Activated naive CD8-positive, alpha-beta T cell treated with anti-CD3 and anti-CD28 coated beads for 36 hours (primary cell): ENCODE data around the gene IMMP2L. TPM values are rescaled to one million over a fixed set of nuclear protein-coding genes. Genes with fewer than 3 reads are reported as not detected.

Experiments
- DNase-seq: peaks from one replicate; pipeline ENCODE4 v3.0.0; 2021
- H3K27ac Mint-ChIP-seq: one replicate; pipeline ENCODE4 v1.8.0; 2022; ENCODE audit warnings: mild to moderate bottlenecking, moderate library complexity, mixed read lengths
- H3K27me3 Mint-ChIP-seq: one replicate; pipeline ENCODE4 v1.8.0; 2022; ENCODE audit warnings: mild to moderate bottlenecking, mixed read lengths
- H3K36me3 Mint-ChIP-seq: one replicate; pipeline ENCODE4 v1.8.0; 2021; ENCODE audit warnings: mild to moderate bottlenecking, mixed read lengths
- H3K4me1 Mint-ChIP-seq: one replicate; pipeline ENCODE4 v1.8.0; 2021; ENCODE audit warnings: mixed read lengths
- H3K4me3 Mint-ChIP-seq: one replicate; pipeline ENCODE4 v1.8.0; 2022; ENCODE audit warnings: mild to moderate bottlenecking, moderate library complexity, mixed read lengths
- H3K9me3 Mint-ChIP-seq: one replicate; pipeline ENCODE4 v1.8.0; 2022; ENCODE audit warnings: mixed read lengths
- total RNA-seq, 2 experiments: library from RNA; stranded (reverse); gene quantifications; one replicate each; pipeline ENCODE4 v1.2.3, GENCODE V29; 2021

The IMMP2L gene
- total RNA-seq, 2 experiments from 2014 or later = 18.5 to 20.9 TPM

DNA sequence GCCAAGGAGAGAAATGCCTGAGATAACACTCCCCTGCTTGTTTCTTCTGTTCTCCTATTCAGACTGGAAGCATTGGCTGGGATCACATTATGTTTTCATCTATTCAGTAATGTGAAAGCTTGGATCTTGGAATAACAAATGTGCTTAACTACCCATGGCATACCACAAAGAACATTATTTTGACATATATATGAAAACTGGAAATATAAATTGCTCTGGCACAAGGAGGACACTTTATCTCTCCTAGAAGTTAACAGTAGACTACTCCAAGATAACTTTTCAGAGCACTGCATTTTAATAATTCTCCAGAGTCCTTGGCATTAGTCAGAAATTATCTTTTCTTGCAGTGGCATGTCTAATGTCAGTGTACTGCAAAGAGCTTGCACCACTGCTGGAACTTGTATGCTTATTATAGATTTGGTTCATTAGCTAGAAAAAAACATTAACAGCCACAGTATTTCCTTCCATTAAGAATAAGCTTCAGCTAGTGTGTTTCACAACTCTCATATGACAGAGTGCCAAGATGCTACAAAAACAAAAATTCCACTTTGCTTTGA is 640.6 kb downstream of the IMMP2L start:
- no peaks in the 10 kb centered on the region for H3K9me3 Mint-ChIP-seq
- no peak overlapping the region for H3K4me3 Mint-ChIP-seq
- no peak overlapping the region for H3K27ac Mint-ChIP-seq
- H3K36me3 Mint-ChIP-seq = peaks cover 2% of the 10 kb centered on the region
- DNase-seq = no peak
- no peaks in the 10 kb centered on the region for H3K27me3 Mint-ChIP-seq
- H3K4me1 Mint-ChIP-seq = peaks cover 24% of the 10 kb centered on the region

DNA sequence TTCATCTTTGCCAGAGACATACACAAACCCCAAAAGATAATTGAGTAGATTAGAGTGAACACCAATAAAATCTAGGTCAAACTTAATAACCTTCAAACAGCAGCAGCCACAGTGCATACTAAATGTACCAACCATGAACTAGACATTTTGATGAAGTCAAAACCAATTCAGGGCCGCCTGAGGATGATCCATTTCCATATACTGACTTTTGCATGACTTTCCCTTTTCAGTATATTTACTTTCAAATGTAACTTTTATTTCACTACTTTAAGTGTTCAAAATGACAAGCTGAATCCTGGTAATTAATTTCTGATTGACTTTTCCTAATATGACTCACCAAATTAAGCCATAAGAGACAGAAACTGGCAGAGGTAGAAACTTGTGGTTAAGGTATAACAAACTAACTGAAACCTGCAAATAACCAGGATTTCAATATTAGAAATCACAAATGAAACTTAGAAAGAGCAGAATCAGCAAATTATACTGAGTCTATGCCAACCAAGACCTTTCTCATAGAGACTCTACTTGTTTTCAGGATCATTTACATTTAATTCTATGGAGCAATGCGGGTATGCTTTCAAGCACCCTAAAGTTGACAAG is 643.2 kb downstream of the IMMP2L start:
- H3K27me3 Mint-ChIP-seq = no peaks in the 10 kb centered on the region
- no peak overlapping the region for H3K4me3 Mint-ChIP-seq
- peaks cover 9% of the 10 kb centered on the region for H3K36me3 Mint-ChIP-seq
- peaks cover 25% of the 10 kb centered on the region for H3K4me1 Mint-ChIP-seq
- H3K27ac Mint-ChIP-seq = no peak overlapping the region
- DNase-seq = no peak
- peaks cover 7% of the 10 kb centered on the region for H3K9me3 Mint-ChIP-seq

DNA sequence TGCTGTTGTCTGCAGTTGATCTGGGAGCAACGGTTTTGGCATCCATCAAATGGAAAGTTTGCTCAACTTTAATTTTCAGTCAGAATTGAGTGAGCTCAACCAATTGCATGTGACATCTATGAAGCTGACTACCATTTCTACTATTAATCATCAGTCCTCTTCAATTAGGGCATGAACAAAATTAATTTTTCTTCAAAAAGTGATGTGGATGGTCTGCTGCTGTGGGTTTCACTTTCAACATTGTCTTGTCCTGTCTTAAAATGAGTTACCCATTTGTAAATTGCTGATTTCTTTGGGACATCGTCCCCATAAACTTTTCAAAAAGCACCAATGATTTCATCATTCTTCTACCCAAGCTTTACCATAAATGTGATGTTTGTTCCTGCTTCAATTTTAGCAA is 648.0 kb downstream of the IMMP2L start:
- H3K4me3 Mint-ChIP-seq = no peak overlapping the region
- peaks cover 8% of the 10 kb centered on the region for H3K36me3 Mint-ChIP-seq
- H3K27me3 Mint-ChIP-seq = no peaks in the 10 kb centered on the region
- peaks cover 9% of the 10 kb centered on the region for H3K9me3 Mint-ChIP-seq
- no peak overlapping the region for H3K27ac Mint-ChIP-seq
- DNase-seq = no peak
- peaks cover 13% of the 10 kb centered on the region for H3K4me1 Mint-ChIP-seq

DNA sequence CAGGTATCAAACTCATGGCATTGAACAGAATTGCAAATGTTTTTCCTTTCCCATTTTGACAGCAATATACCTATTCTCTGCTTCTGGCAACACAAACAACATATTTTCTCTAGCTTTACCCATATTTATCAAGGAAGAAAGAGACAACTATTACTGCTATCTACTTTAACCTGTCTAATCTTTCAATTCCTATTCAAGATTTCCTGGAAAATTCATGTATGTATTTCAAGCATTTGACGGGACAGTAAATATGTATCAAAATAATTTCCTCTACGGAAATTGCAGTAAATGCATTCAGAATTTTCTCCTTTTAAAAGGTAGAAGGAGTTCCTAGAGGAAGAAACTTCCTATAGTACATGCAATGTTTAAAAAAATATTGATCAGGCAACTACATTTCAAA is 650.7 kb downstream of the IMMP2L start:
- Mint-ChIP-seq H3K27ac (no peak overlapping the region), H3K4me3 (no peak overlapping the region)

DNA sequence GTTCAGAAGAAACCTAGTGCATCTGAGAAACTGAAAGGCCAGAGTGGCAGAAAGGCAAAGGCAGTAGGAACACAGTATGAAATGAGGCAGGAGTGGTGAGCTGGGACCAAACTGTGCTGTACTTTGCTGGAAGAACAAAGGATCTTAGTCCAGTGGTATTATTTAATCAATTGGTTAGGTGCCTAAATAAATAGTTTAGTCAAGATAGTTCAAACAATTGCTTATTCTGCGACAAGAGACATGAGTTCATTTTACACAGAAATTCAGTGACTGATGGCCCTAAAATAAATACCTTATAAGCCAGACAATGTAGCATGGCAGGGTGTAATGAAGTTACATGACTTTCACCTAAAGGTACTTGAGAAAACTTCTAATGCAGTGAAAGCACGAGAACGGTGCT is 653.2 kb downstream of the IMMP2L start:
- Mint-ChIP-seq H3K9me3 (peaks cover 7% of the 10 kb centered on the region), H3K27me3 (no peaks in the 10 kb centered on the region), H3K4me3 (no peak overlapping the region), H3K27ac (no peak overlapping the region), H3K4me1 (peaks cover 23% of the 10 kb centered on the region), H3K36me3 (peaks cover 9% of the 10 kb centered on the region)
- no peak for DNase-seq

More for the DNA sequence above, 650.7 kb downstream of the IMMP2L start:
- H3K36me3 Mint-ChIP-seq = peaks cover 12% of the 10 kb centered on the region
- peaks cover 12% of the 10 kb centered on the region for H3K9me3 Mint-ChIP-seq
- H3K4me1 Mint-ChIP-seq = peaks cover 9% of the 10 kb centered on the region
- no peak for DNase-seq
- H3K27me3 Mint-ChIP-seq = no peaks in the 10 kb centered on the region

DNA sequence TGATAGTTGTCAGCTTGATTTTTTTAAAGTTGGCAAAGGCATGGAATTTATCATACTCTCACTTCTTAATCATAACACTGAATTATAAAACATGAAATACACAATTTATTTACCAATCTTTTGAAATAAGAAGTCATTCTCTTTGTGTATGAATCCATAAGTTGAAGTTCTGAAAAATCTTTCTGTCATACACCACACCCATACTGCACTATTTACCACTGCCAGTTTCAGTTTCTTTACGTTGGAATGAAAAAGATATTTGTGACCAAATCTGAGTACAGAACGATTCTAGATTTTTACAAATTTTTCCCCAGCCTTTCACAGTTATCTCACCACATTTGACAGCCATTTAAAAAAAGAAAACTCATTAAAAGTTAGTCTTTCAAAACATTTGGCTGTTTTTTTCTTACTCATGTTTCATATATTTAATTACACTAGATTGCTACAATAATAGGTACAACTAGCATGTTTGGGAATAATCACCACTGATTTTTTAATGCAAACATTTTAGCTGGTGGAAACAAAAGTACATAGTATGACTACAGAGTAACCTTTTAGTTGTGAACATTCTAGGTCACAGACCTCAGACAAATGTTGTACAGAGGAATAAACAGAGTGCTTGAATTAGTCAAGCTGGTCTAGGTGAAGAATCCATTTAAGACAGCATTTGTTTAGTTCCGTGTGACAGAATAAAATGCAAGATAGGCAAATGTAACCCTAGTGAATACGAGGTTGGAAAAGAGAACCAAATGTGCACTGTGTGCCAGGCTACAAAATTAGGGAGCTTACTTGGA is 656.3 kb downstream of the IMMP2L start:
- Mint-ChIP-seq H3K4me3 (no peak overlapping the region), H3K27ac (no peak overlapping the region), H3K4me1 (peaks cover 34% of the 10 kb centered on the region), H3K9me3 (peaks cover 9% of the 10 kb centered on the region), H3K36me3 (peaks cover 11% of the 10 kb centered on the region), H3K27me3 (no peaks in the 10 kb centered on the region)
- no peak for DNase-seq

DNA sequence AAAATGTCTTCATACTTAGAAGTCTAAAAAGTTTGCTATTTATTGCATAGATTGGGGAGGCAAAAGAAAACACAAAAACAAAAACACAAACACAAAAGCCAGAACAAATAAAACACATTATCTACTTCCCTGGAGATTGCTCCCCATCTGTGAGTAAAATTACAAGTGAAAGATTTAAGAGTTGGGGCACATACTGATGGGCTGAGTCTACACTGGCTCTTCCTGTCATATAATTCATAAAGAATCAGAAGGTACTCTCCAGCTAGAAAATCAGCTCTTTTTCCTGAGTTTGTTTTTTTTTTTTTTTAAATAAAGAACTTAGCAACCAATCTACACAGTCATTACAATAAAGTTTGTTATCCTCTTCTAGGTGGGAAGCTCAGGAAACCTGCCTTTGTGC is 663.8 kb downstream of the IMMP2L start:
- Mint-ChIP-seq H3K9me3 (peaks cover 16% of the 10 kb centered on the region), H3K4me1 (peaks cover 12% of the 10 kb centered on the region), H3K27me3 (no peaks in the 10 kb centered on the region), H3K36me3 (peaks cover 15% of the 10 kb centered on the region), H3K4me3 (no peak overlapping the region), H3K27ac (no peak overlapping the region)
- DNase-seq = no peak

GRCh38 chr7:110897538-110897937 is 664.8 kb downstream of the IMMP2L start:
- no peak overlapping the region for H3K4me3 Mint-ChIP-seq
- no peak for DNase-seq

DNA sequence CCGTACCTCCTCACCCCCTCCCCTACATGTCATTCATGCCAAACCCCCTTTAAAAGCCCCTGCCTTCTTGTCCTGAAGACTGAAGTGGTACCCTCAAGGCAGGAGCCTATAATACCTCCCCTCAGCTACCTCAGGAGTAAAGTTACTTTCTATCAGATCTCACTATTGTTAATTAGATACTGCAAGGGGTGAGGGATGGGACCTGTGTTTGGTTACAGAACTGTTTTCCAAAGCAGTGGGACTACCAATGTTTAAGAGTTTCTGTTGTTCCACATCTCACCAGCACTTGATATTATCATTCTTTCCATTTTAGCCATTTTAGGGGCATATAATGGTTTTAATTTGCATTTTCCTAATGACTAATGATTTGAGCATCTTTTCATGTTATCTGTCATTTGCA is 668.2 kb downstream of the IMMP2L start:
- Mint-ChIP-seq H3K36me3 (peaks cover 15% of the 10 kb centered on the region), H3K4me3 (no peak overlapping the region), H3K9me3 (peaks cover 17% of the 10 kb centered on the region), H3K27ac (peak overlapping the region; percentile 56), H3K27me3 (no peaks in the 10 kb centered on the region), H3K4me1 (peaks cover 17% of the 10 kb centered on the region)
- no peak for DNase-seq

More at GRCh38 chr7:110897538-110897937, 664.8 kb downstream of the IMMP2L start:
- H3K4me1 Mint-ChIP-seq = peaks cover 7% of the 10 kb centered on the region
- H3K27me3 Mint-ChIP-seq = no peaks in the 10 kb centered on the region
- no peak overlapping the region for H3K27ac Mint-ChIP-seq
- peaks cover 16% of the 10 kb centered on the region for H3K9me3 Mint-ChIP-seq
- H3K36me3 Mint-ChIP-seq = peaks cover 15% of the 10 kb centered on the region

DNA sequence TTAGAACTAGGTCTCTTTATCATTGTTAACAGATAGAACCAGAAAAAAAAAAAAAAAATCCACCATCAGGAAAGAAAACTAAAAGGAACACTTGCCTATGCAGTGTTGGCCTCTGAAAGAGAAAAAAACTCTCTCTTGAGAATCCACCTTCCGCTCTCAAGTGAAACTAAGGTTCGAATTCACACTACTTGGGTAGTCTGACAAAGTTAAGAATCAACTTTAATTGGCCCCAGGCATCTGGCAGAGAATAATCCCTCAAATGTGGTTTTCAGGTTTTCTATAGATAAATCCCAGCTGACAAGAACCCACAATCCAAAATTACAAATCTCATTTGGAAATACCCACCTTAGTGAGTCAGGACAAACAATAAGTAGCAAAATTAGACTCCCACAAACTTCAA is 671.1 kb downstream of the IMMP2L start:
- H3K27me3 Mint-ChIP-seq = no peaks in the 10 kb centered on the region
- H3K4me3 Mint-ChIP-seq = peak overlapping the region; percentile 10
- peaks cover 12% of the 10 kb centered on the region for H3K36me3 Mint-ChIP-seq
- H3K27ac Mint-ChIP-seq = peak overlapping the region; percentile 51
- DNase-seq = no peak
- peaks cover 19% of the 10 kb centered on the region for H3K4me1 Mint-ChIP-seq
- H3K9me3 Mint-ChIP-seq = peaks cover 11% of the 10 kb centered on the region

DNA sequence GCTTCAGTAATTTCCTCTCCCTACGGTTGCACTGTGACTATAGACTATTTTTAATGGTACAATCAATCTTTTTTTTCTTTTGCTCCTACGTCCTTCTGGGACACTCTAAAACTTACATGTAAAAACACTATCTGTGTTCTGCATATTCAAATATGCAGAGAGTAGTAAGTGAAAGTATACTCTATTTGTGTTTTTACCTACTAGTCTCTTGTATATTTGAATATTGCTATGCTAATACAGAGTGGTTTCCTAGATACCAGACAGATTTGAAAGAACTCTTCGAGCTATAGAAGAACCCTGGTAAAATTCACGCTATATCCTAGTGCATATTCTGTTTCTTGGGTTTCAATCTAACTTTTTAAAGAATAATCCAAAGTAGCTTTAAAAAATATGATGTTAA is 672.2 kb downstream of the IMMP2L start:
- Mint-ChIP-seq H3K9me3 (peaks cover 11% of the 10 kb centered on the region), H3K4me1 (peaks cover 19% of the 10 kb centered on the region), H3K27me3 (no peaks in the 10 kb centered on the region), H3K36me3 (peaks cover 12% of the 10 kb centered on the region), H3K4me3 (no peak overlapping the region), H3K27ac (no peak overlapping the region)
- DNase-seq = no peak

GRCh38 chr7:110889335-110889734 is 673.0 kb downstream of the IMMP2L start:
- peaks cover 7% of the 10 kb centered on the region for H3K36me3 Mint-ChIP-seq
- no peak for DNase-seq
- H3K4me1 Mint-ChIP-seq = peaks cover 19% of the 10 kb centered on the region
- no peak overlapping the region for H3K4me3 Mint-ChIP-seq
- H3K27me3 Mint-ChIP-seq = no peaks in the 10 kb centered on the region
- H3K27ac Mint-ChIP-seq = no peak overlapping the region
- H3K9me3 Mint-ChIP-seq = peaks cover 8% of the 10 kb centered on the region

GRCh38 chr7:110888641-110889040 is 673.7 kb downstream of the IMMP2L start:
- H3K4me1 Mint-ChIP-seq = peaks cover 12% of the 10 kb centered on the region
- H3K36me3 Mint-ChIP-seq = peaks cover under 1% of the 10 kb centered on the region
- H3K9me3 Mint-ChIP-seq = peaks cover 2% of the 10 kb centered on the region
- no peak overlapping the region for H3K4me3 Mint-ChIP-seq
- H3K27me3 Mint-ChIP-seq = no peaks in the 10 kb centered on the region
- no peak overlapping the region for H3K27ac Mint-ChIP-seq
- no peak for DNase-seq

DNA sequence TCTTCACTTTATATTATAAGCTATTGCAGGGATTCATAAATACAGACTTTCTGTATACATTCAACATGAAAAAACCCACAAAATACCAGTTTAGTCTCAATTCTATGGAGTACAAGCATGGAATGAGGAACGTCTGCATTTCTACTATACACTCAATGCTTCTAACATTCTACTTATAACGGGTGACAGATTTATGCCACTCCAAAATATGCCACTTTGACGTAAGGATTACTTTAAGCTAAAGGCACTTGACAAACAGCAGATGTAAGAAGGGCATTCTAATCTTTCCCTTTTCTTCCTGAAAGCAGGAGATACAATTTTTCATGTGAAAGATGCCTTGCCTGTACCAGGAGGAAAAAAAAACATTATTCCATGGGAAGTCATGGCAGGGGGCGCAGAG is 676.8 kb downstream of the IMMP2L start:
- H3K9me3 Mint-ChIP-seq = no peaks in the 10 kb centered on the region
- H3K27ac Mint-ChIP-seq = no peak overlapping the region
- H3K36me3 Mint-ChIP-seq = no peaks in the 10 kb centered on the region
- H3K4me3 Mint-ChIP-seq = no peak overlapping the region
- no peaks in the 10 kb centered on the region for H3K27me3 Mint-ChIP-seq
- no peak for DNase-seq
- peaks cover 4% of the 10 kb centered on the region for H3K4me1 Mint-ChIP-seq

GRCh38 chr7:110881721-110882120 is 680.6 kb downstream of the IMMP2L start:
- no peak overlapping the region for H3K27ac Mint-ChIP-seq
- no peak overlapping the region for H3K4me3 Mint-ChIP-seq
- H3K4me1 Mint-ChIP-seq = peaks cover 2% of the 10 kb centered on the region
- DNase-seq = no peak
- no peaks in the 10 kb centered on the region for H3K36me3 Mint-ChIP-seq
- H3K27me3 Mint-ChIP-seq = no peaks in the 10 kb centered on the region
- H3K9me3 Mint-ChIP-seq = no peaks in the 10 kb centered on the region
